GM18517 (cell line): Measurements from ENCODE around the gene TSPAN10.

ENCODE experiments used
- ATAC-seq: cut with Tn5 transposase; IDR thresholded peaks from one replicate; pipeline ENCODE4 v1.9.1; 2021; ENCODE audit warnings: mild to moderate bottlenecking, moderate library complexity; ENCODE audit not compliant: unreplicated experiment

TSPAN10 gene

GRCh38 chr17:81685108-81685507 is 48.1 kb downstream of the TSPAN10 start:
- no peak for ATAC-seq

- ATAC-seq: no peak
Observed at GRCh38 chr17:81686614-81687013, 49.6 kb downstream of the TSPAN10 start.

GRCh38 chr17:81687770-81688541 is 51.0 kb downstream of the TSPAN10 start:
- no peak for ATAC-seq

GRCh38 chr17:81688616-81689015 is 51.6 kb downstream of the TSPAN10 start:
- ATAC-seq: no peak

- ATAC-seq: no peak
Observed at GRCh38 chr17:81690066-81690465, 53.1 kb downstream of the TSPAN10 start.

GRCh38 chr17:81690549-81690948 is 53.6 kb downstream of the TSPAN10 start:
- ATAC-seq: no peak

- ATAC-seq: no peak
Observed at GRCh38 chr17:81691196-81691595, 54.2 kb downstream of the TSPAN10 start.

GRCh38 chr17:81691608-81692007 is 54.6 kb downstream of the TSPAN10 start:
- ATAC-seq: no peak

- ATAC-seq: no peak
Observed at GRCh38 chr17:81693509-81694210, 56.7 kb downstream of the TSPAN10 start.

- ATAC-seq: no peak
Observed at GRCh38 chr17:81694810-81695209, 57.8 kb downstream of the TSPAN10 start.

- ATAC-seq: no peak
Observed at GRCh38 chr17:81695211-81695610, 58.2 kb downstream of the TSPAN10 start.

- ATAC-seq: no peak
Observed at GRCh38 chr17:81695801-81696200, 58.8 kb downstream of the TSPAN10 start.

- no peak for ATAC-seq
Observed at GRCh38 chr17:81696218-81696941, 59.4 kb downstream of the TSPAN10 start.

GRCh38 chr17:81697261-81698044 is 60.5 kb downstream of the TSPAN10 start:
- no peak for ATAC-seq
